Fibroblast of skin of abdomen (primary cell): ENCODE results near the gene SPRING1. TPM values are rescaled to one million over a fixed set of nuclear protein-coding genes. Genes with fewer than 3 reads are reported as not detected.
"Not testable (repeated sequence)": the region's sequence is repeated elsewhere in the genome, so short reads cannot be mapped to it uniquely, and the experiment has no call there.

Experiments used
- DNase-seq: peaks from one replicate; pipeline ENCODE4 v3.0.0-alpha.2; 2013
- polyA plus RNA-seq, 2 experiments: library from polyadenylated mRNA; unstranded; fragments of 120-200 nt; gene quantifications; one replicate each; pipeline ENCODE4 v1.2.1, GENCODE V29; 2013; ENCODE audit not compliant: insufficient read length in 2 of 2

SPRING1 gene
- 21.5 TPM for polyA plus RNA-seq (2013, experiment 1 of 2; ENCODE audit: insufficient read length)
- 21.8 TPM for polyA plus RNA-seq (2013, experiment 2 of 2; ENCODE audit: insufficient read length)

- peak; percentile 99 for DNase-seq
Observed at GRCh38 chr12:116737774-116738657, at the start of gene SPRING1, which contains the start of gene RNFT2. Gene SPRING1, minus strand, starts transcription at chr12:116738069. Its CDS starts 169 bp downstream, at chr12:116737900. Gene RNFT2, plus strand, starts transcription at chr12:116738315. Its CDS starts 2,183 bp downstream, at chr12:116740498.

GRCh38 chr12:116784238-116784612 lies 46.4 kb upstream of the SPRING1 start:
- no peak for DNase-seq

- DNase-seq, result no peak
Observed at GRCh38 chr12:116783525-116784237, 45.8 kb upstream of the SPRING1 start.

GRCh38 chr12:116780942-116781341 lies 43.1 kb upstream of the SPRING1 start:
- no peak for DNase-seq

GRCh38 chr12:116779597-116779996 lies 41.7 kb upstream of the SPRING1 start:
- no peak for DNase-seq

GRCh38 chr12:116777245-116777644 lies 39.4 kb upstream of the SPRING1 start:
- DNase-seq, result no peak

GRCh38 chr12:116774020-116774419 lies 36.2 kb upstream of the SPRING1 start:
- no peak for DNase-seq

GRCh38 chr12:116773276-116773731 lies 35.4 kb upstream of the SPRING1 start:
- no peak for DNase-seq

- DNase-seq, result no peak
Observed at GRCh38 chr12:116771651-116772050, 33.8 kb upstream of the SPRING1 start.

GRCh38 chr12:116766746-116767145 lies 28.9 kb upstream of the SPRING1 start:
- no peak for DNase-seq

GRCh38 chr12:116766285-116766684 lies 28.4 kb upstream of the SPRING1 start:
- DNase-seq, result no peak

- DNase-seq, result no peak
Observed at GRCh38 chr12:116765271-116765670, 27.4 kb upstream of the SPRING1 start.

GRCh38 chr12:116761499-116761898 lies 23.6 kb upstream of the SPRING1 start:
- no peak for DNase-seq

GRCh38 chr12:116760622-116761020 lies 22.8 kb upstream of the SPRING1 start:
- DNase-seq, result no peak

- DNase-seq, result no peak
Observed at GRCh38 chr12:116759783-116760621, 22.1 kb upstream of the SPRING1 start.

GRCh38 chr12:116754783-116755182 lies 16.9 kb upstream of the SPRING1 start:
- DNase-seq, result not testable (repeated sequence)

GRCh38 chr12:116754097-116754496 lies 16.2 kb upstream of the SPRING1 start:
- DNase-seq, result not testable (repeated sequence)

- no peak for DNase-seq
Observed at GRCh38 chr12:116750298-116750697, 12.4 kb upstream of the SPRING1 start.

GRCh38 chr12:116749884-116750283 lies 12.0 kb upstream of the SPRING1 start:
- DNase-seq, result no peak

- DNase-seq, result no peak
Observed at GRCh38 chr12:116745554-116745953, 7.7 kb upstream of the SPRING1 start.

- DNase-seq, result no peak
Observed at GRCh38 chr12:116744766-116745165, 6.9 kb upstream of the SPRING1 start.

- not testable (repeated sequence) for DNase-seq
Observed at GRCh38 chr12:116742787-116743186, 4.9 kb upstream of the SPRING1 start.
